MCF 10A (cell line): ENCODE results near the gene SETD3. TPM values are rescaled to one million over a fixed set of nuclear protein-coding genes. Genes with fewer than 3 reads are reported as not detected.
A peak's percentile ranks its signal among the peaks of the same experiment; 100 is the strongest.

Experiments
- BruUV-seq: library from RNA; stranded (reverse); fragments of 400-500 nt; replicated peaks from 2 replicates; lab custom pipeline; 2021; lab: Mats Ljungman, UMichigan
- CTCF ChIA-PET: fragments of 300-600 bp; sonication (Branson Sonifier 250); formaldehyde crosslinking; extraction: SDS; loops from one replicate; lab custom pipeline; 2021; ENCODE audit warnings: antibody characterized with exemption, inconsistent platforms; lab: Yijun Ruan, JAX
- POLR2A ChIA-PET: fragments of 300-600, 350-650 bp; sonication (Branson Sonifier 250); formaldehyde crosslinking; extraction: SDS; loops from one replicate; lab custom pipeline; 2020; ENCODE audit warnings: antibody characterized with exemption, inconsistent platforms; lab: Yijun Ruan, JAX
- DNase-seq: peaks from one replicate; pipeline ENCODE4 v3.0.0-alpha.2; 2018; ENCODE audit not compliant: unreplicated experiment
- H3K27ac Mint-ChIP-seq: one replicate; pipeline ENCODE4 v1.8.0; 2022; ENCODE audit warnings: mild to moderate bottlenecking, low read depth, mixed read lengths; ENCODE audit not compliant: unreplicated experiment
- H3K27me3 Mint-ChIP-seq: one replicate; pipeline ENCODE4 v1.8.0; 2022; ENCODE audit warnings: mixed read lengths; ENCODE audit not compliant: insufficient read depth, unreplicated experiment
- H3K36me3 Mint-ChIP-seq: one replicate; pipeline ENCODE4 v1.8.0; 2022; ENCODE audit warnings: mild to moderate bottlenecking, moderate library complexity, mixed read lengths; ENCODE audit not compliant: insufficient read depth, unreplicated experiment
- H3K4me1 Mint-ChIP-seq: one replicate; pipeline ENCODE4 v1.8.0; 2022; ENCODE audit warnings: mixed read lengths; ENCODE audit not compliant: insufficient read depth, unreplicated experiment
- H3K4me3 Mint-ChIP-seq: one replicate; pipeline ENCODE4 v1.8.0; 2022; ENCODE audit warnings: mild to moderate bottlenecking, moderate library complexity, mixed read lengths; ENCODE audit not compliant: unreplicated experiment
- H3K9me3 Mint-ChIP-seq: one replicate; pipeline ENCODE4 v1.8.0; 2022; ENCODE audit warnings: mixed read lengths; ENCODE audit not compliant: unreplicated experiment
- CTCF ChIP-seq: fragments of 200-600 bp; IDR thresholded peaks from one replicate; pipeline ENCODE4 v1.8.0; 2022; ENCODE audit warnings: antibody characterized with exemption, mild to moderate bottlenecking; ENCODE audit not compliant: unreplicated experiment
- intact Hi-C: fragments of 100-400 bp; cut with micrococcal nuclease; formaldehyde crosslinking; loops from 2 replicates; pipeline ENCODE4 v1.14.1; 2022
- total RNA-seq: library from RNA; stranded (reverse); gene quantifications from 2 replicates; pipeline ENCODE4 v1.2.3, GENCODE V29; 2022

The SETD3 gene
- total RNA-seq, 1 experiment from 2014 or later, result 50.6 TPM

- ChIA-PET CTCF (interaction anchor here (0.6 kb wide), 1 partner anchor 337 kb away, joined by 3 read pairs; no protein-coding TSS in a partner anchor), POLR2A (interaction anchor here (0.5 kb wide), 1 partner anchor 16 kb away, joined by 3 read pairs; the partner anchor contains the start of gene CCNK)
- DNase-seq, result no peak
- peaks cover 25% of the 10 kb centered on the region for H3K4me1 Mint-ChIP-seq
- BruUV-seq, result no TSS peak
- H3K36me3 Mint-ChIP-seq, result peaks cover 44% of the 10 kb centered on the region
- intact Hi-C loops, result no loop called here
- H3K4me3 Mint-ChIP-seq, result no peak overlapping the region
- H3K27me3 Mint-ChIP-seq, result no peaks in the 10 kb centered on the region
- no peak for TF ChIP-seq CTCF
- H3K9me3 Mint-ChIP-seq, result no peaks in the 10 kb centered on the region
- H3K27ac Mint-ChIP-seq, result no peak overlapping the region
Observed at GRCh38 chr14:99465288-99465687, 15.4 kb downstream of the SETD3 start.

- Mint-ChIP-seq H3K27me3 (no peaks in the 10 kb centered on the region), H3K27ac (no peak overlapping the region), H3K36me3 (peaks cover 51% of the 10 kb centered on the region), H3K9me3 (no peaks in the 10 kb centered on the region), H3K4me1 (peaks cover 25% of the 10 kb centered on the region), H3K4me3 (no peak overlapping the region)
- CTCF ChIA-PET, result no interaction called here
- POLR2A ChIA-PET, result interaction anchor here (3.4 kb wide), 1 partner anchor 17 kb away, joined by 24 read pairs; the partner anchor contains the start of genes CCNK and SETD3
- intact Hi-C loops, result no loop called here
- DNase-seq, result no peak
- BruUV-seq, result no TSS peak
- no peak for TF ChIP-seq CTCF
Observed at GRCh38 chr14:99463974-99464373, 16.7 kb downstream of the SETD3 start.

GRCh38 chr14:99462210-99462609, 18.4 kb downstream of the SETD3 start:
- no peak for DNase-seq
- H3K27me3 Mint-ChIP-seq, result no peaks in the 10 kb centered on the region
- H3K27ac Mint-ChIP-seq, result no peak overlapping the region
- H3K4me3 Mint-ChIP-seq, result no peak overlapping the region
- ChIA-PET CTCF (interaction anchor here (0.5 kb wide), 1 partner anchor 112 kb away, joined by 3 read pairs; no protein-coding TSS in a partner anchor), POLR2A (interaction anchor here (0.6 to 3.4 kb wide), 4 partner anchors 9 to 1637 kb away, joined by 3 to 24 read pairs (median 4); partner anchors contain the start of genes CCNK and SETD3)
- no peaks in the 10 kb centered on the region for H3K9me3 Mint-ChIP-seq
- H3K4me1 Mint-ChIP-seq, result peaks cover 17% of the 10 kb centered on the region
- BruUV-seq, result no TSS peak
- no peak for TF ChIP-seq CTCF
- intact Hi-C loops, result no loop called here
- peaks cover 55% of the 10 kb centered on the region for H3K36me3 Mint-ChIP-seq

- peaks cover 59% of the 10 kb centered on the region for H3K36me3 Mint-ChIP-seq
- TF ChIP-seq CTCF, result no peak
- H3K9me3 Mint-ChIP-seq, result no peaks in the 10 kb centered on the region
- CTCF ChIA-PET, result no interaction called here
- peak overlapping the region; percentile 67 for H3K27ac Mint-ChIP-seq
- H3K27me3 Mint-ChIP-seq, result no peaks in the 10 kb centered on the region
- POLR2A ChIA-PET, result interaction anchor here (0.6 to 3.4 kb wide), 4 partner anchors 10 to 1636 kb away, joined by 3 to 24 read pairs (median 4); partner anchors contain the start of genes CCNK and SETD3
- H3K4me1 Mint-ChIP-seq, result peaks cover 17% of the 10 kb centered on the region
- no peak overlapping the region for H3K4me3 Mint-ChIP-seq
- intact Hi-C loops, result no loop called here
- no TSS peak for BruUV-seq
- DNase-seq, result no peak
Observed at GRCh38 chr14:99461411-99462085, 19.1 kb downstream of the SETD3 start.
